BJ (cell line): ENCODE data around the gene C1orf185. TPM values are rescaled to one million over a fixed set of nuclear protein-coding genes. Genes with fewer than 3 reads are reported as not detected.
A peak's percentile ranks its signal among the peaks of the same experiment; 100 is the strongest.

Experiments used
- CTCF ChIA-PET: fragments of 350-600 bp; formaldehyde crosslinking; extraction: SDS; loops from one replicate; lab custom pipeline; 2021; ENCODE audit warnings: antibody characterized with exemption, inconsistent platforms; lab: Yijun Ruan, JAX
- POLR2A ChIA-PET: fragments of 300-600 bp; sonication (Branson Sonifier 250); formaldehyde crosslinking; extraction: SDS; loops from one replicate; lab custom pipeline; 2021; ENCODE audit warnings: antibody characterized with exemption; lab: Charles Lee
- DNase-seq: peaks from one replicate; pipeline ENCODE4 v3.0.0-alpha.2; 2011; ENCODE audit warnings: low read depth
- H3K27me3 ChIP-seq: 2 replicates; pipeline ENCODE4 v1.6.0; 2011; ENCODE audit warnings: low read length; ENCODE audit not compliant: control insufficient read depth, insufficient read depth
- H3K36me3 ChIP-seq: 2 replicates; pipeline ENCODE4 v1.5.1; 2011; ENCODE audit warnings: low read length; ENCODE audit not compliant: control insufficient read depth, insufficient read depth
- H3K4me3 ChIP-seq: 2 replicates; pipeline ENCODE4 v1.5.1; 2011; ENCODE audit warnings: low read depth, mild to moderate bottlenecking, control low read depth, low read length
- CTCF ChIP-seq: IDR thresholded peaks from 2 replicates; pipeline ENCODE4 v1.5.1; 2011; ENCODE audit warnings: low read depth, mild to moderate bottlenecking, control low read depth, inconsistent platforms, low read length, moderate library complexity; ENCODE audit not compliant: insufficient read depth
- polyA plus RNA-seq: library from polyadenylated mRNA; depleted of rRNA; stranded (reverse); fragments of >200 nt; gene quantifications from 2 replicates; pipeline ENCODE4 v1.2.3, GENCODE V29; 2011; rRNA removed
- small RNA-seq: library from RNA; depleted of rRNA; stranded (forward); fragments of <200 nt; gene quantifications from one replicate; pipeline ENCODE3, GENCODE V24; 2012; ENCODE audit warnings: low replicate concordance, low read depth; ENCODE audit not compliant: insufficient read length

Gene C1orf185
- polyA plus RNA-seq, 1 experiment = not detected

- peak; percentile 90 for TF ChIP-seq CTCF
- DNase-seq = peak; percentile 14
- ChIA-PET CTCF (interaction anchor here (0.7 to 6.8 kb wide), 24 partner anchors 10 to 420 kb away, joined by 3 to 70 read pairs (median 5); partner anchors contain the start of gene RNF11), POLR2A (no interaction called here)
- no peaks in the 10 kb centered on the region for H3K36me3 ChIP-seq
- no peaks in the 10 kb centered on the region for H3K27me3 ChIP-seq
- H3K4me3 ChIP-seq = no peak overlapping the region
Observed at GRCh38 chr1:51189421-51190073, 87.5 kb downstream of the C1orf185 start.

DNA sequence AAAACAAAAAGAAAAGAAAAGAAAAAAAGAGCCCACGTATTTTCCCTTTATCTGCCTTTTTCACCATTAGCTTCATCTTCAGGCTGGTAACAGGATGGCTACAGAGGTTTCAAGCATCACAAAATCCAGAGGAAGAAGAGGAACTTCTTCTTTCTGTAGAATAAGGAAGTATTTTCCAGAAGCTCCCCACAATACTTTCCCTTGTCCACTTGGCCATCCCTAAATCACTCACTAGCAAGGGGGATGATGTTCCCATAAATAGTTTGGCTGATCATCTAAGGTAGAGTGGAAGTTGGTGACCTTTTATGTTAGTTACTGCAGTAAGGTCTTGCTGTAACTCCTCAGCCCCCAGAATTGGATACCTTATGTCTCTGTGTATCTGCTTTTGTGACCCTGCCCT is 88.9 kb downstream of the C1orf185 start:
- no peak overlapping the region for H3K4me3 ChIP-seq
- H3K36me3 ChIP-seq = no peaks in the 10 kb centered on the region
- no peaks in the 10 kb centered on the region for H3K27me3 ChIP-seq
- DNase-seq = no peak
- ChIA-PET POLR2A (no interaction called here), CTCF (interaction anchor here (0.8 to 6.8 kb wide), 18 partner anchors 8 to 450 kb away, joined by 3 to 70 read pairs (median 4); partner anchors contain the start of gene RNF11)
- TF ChIP-seq CTCF = no peak

DNA sequence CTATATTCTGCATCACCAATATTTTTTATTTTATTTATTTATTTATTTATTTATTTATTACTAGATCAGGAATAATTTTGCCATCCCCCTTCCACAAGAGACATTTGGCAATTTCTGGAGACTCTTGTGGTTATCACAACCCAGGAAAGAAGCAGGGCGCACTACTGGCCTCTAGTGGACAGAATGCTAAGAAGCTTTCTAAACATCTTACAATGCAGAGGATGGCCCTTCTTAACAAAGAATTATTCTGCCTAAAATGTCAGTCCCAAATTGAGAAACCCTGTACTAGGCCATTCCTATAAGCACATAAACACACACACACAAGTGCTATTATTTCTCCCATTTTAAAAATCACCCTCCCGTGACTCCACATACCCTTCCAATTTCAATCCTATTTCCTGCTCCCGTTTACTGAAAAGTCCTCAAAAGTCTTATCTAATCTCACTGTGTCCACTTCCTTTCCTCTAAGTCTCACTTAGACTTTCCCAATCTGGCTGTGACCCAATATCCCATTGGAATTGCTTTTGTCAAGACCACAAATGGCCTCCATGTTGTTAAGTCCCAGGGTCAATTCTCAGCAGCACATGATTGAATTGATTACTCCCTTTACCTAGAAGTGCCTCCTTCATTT is 90.3 kb downstream of the C1orf185 start:
- peak; percentile 20 for DNase-seq
- POLR2A ChIA-PET = no interaction called here

DNA sequence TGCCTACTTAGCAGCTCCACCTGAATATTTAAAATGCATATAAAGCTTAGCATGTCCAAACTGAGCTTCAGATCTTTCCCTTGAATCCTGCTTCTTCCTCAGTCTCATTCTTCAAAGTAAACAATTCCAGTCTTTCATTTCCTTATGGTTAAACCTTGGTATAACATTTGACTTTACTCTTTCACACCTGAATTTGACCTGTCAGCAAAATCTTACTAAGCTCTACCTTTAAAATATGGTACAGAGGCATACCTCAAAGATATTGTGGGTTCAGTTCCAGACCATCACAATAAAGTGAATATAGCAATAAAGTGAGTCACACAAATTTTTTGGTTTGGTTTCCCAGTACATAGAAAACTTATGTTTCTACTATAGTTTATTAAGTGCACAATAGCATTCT is 91.5 kb downstream of the C1orf185 start:
- Histone ChIP-seq H3K27me3 (no peaks in the 10 kb centered on the region), H3K4me3 (no peak overlapping the region), H3K36me3 (no peaks in the 10 kb centered on the region)
- DNase-seq = no peak
- ChIA-PET POLR2A (no interaction called here), CTCF (interaction anchor here (1.2 to 6.8 kb wide), 7 partner anchors 23 to 419 kb away, joined by 3 to 70 read pairs (median 7); no protein-coding TSS in a partner anchor)
- TF ChIP-seq CTCF = no peak

More for the DNA sequence above, 90.3 kb downstream of the C1orf185 start:
- Histone ChIP-seq H3K27me3 (no peaks in the 10 kb centered on the region), H3K36me3 (no peaks in the 10 kb centered on the region), H3K4me3 (no peak overlapping the region)
- TF ChIP-seq CTCF = peak; percentile 90
- CTCF ChIA-PET = interaction anchor here (0.6 to 6.8 kb wide), 21 partner anchors 11 to 451 kb away, joined by 3 to 70 read pairs (median 4); partner anchors contain the start of genes CDKN2C and RNF11

Small RNA genes lying within 50 kb of the gene (small RNA-seq; reads per million reads assigned to genes)
- gene MIR4421 (not detected), gene MIR6500 (not detected), gene RF00019 (not detected)

Other genes with a start within 250 kb of the C1orf185 start
- gene FAF1, start 142.0 kb upstream of the C1orf185 start, polyA plus RNA-seq = 15.5 and 28.6 TPM in 2 replicates
- gene CDKN2C, start 132.0 kb upstream of the C1orf185 start, polyA plus RNA-seq = 21.3 and 24.6 TPM in 2 replicates
- 81.5 and 145 TPM in 2 replicates for gene RNF11, start 134.0 kb downstream of the C1orf185 start, polyA plus RNA-seq
- 0.43 and 0.47 TPM in 2 replicates for gene TTC39A, start 228.3 kb downstream of the C1orf185 start, polyA plus RNA-seq